ENCODE measurements around the gene TMEM200B.

The TMEM200B gene

GRCh38 chr1:29162476-29163138, 38.9 kb upstream of the TMEM200B start:
- Histone ChIP-seq H3K4me3 (ENCODE audit: insufficient read depth in 1 of 2, low read depth in 1 of 2, low read length in 2 of 2) (no peak overlapping the region), H2BK15ac (ENCODE audit: low read depth, poor library complexity, severe bottlenecking) (no peak overlapping the region), H3K4me1 (ENCODE audit: control insufficient read depth, insufficient read depth, low read depth, low read length) (peaks cover 8% of the 10 kb centered on the region), H3K79me1 (replicated peaks; ENCODE audit: low read length, poor library complexity, severe bottlenecking) (peaks cover 8% of the 10 kb centered on the region), H3K36me3 (ENCODE audit: control insufficient read depth in 1 of 2, insufficient read depth in 2 of 2, low read depth in 1 of 2, low read length in 2 of 2) (peaks cover 26 to 89% of the 10 kb centered on the region in 2 experiments), H4K91ac (ENCODE audit: low read length) (no peak overlapping the region), H2BK5ac (ENCODE audit: low read depth, low read length, poor library complexity, severe bottlenecking) (no peak overlapping the region), H2BK12ac (ENCODE audit: low read length in 2 of 2) (no peak overlapping the region), H3K9ac (ENCODE audit: low read length) (peak overlapping the region; percentile 12), H4K8ac (ENCODE audit: low read length) (no peak overlapping the region), H3K18ac (ENCODE audit: low read depth in 1 of 2, low read length in 2 of 2) (no peak overlapping the region), H3K9me3 (ENCODE audit: control insufficient read depth, low read length) (no peaks in the 10 kb centered on the region), H2BK120ac (ENCODE audit: low read depth, low read length) (no peak overlapping the region), H3K27me3 (ENCODE audit: control insufficient read depth in 1 of 2, insufficient read depth in 1 of 2, low read length in 2 of 2) (no peaks in the 10 kb centered on the region), H3K4me2 (ENCODE audit: low read length, poor library complexity, severe bottlenecking) (no peak overlapping the region), H3K4ac (ENCODE audit: low read depth in 1 of 2, low read length in 2 of 2) (no peak overlapping the region), H3K27ac (ENCODE audit: low read length, poor library complexity, severe bottlenecking) (no peak overlapping the region), H2AFZ (ENCODE audit: low read depth, low read length) (no peak overlapping the region), H3K23ac (ENCODE audit: low read length in 2 of 2) (no peak overlapping the region), H3K14ac (ENCODE audit: low read length in 2 of 2) (no peak overlapping the region), H2AK5ac (ENCODE audit: low read length, severe bottlenecking) (no peak overlapping the region)
- DNase-seq: no peak
- WGBS: 93% methylated on average over 8 of the region's 9 CpGs

- no peak for DNase-seq
- H2AFZ ChIP-seq (ENCODE audit: low read depth, low read length): no peak overlapping the region
- no peaks in the 10 kb centered on the region for H3K27me3 ChIP-seq (ENCODE audit: control insufficient read depth in 1 of 2, insufficient read depth in 1 of 2, low read length in 2 of 2)
- no peak overlapping the region for H2BK5ac ChIP-seq (ENCODE audit: low read depth, low read length, poor library complexity, severe bottlenecking)
- H2AK5ac ChIP-seq (ENCODE audit: low read length, severe bottlenecking): no peak overlapping the region
- H2BK15ac ChIP-seq (ENCODE audit: low read depth, poor library complexity, severe bottlenecking): no peak overlapping the region
- no peak overlapping the region for H3K23ac ChIP-seq (ENCODE audit: low read length in 2 of 2)
- H3K4ac ChIP-seq (ENCODE audit: low read depth in 1 of 2, low read length in 2 of 2): no peak overlapping the region
- H3K4me3 ChIP-seq (ENCODE audit: insufficient read depth in 1 of 2, low read depth in 1 of 2, low read length in 2 of 2): no peak overlapping the region
- H3K18ac ChIP-seq (ENCODE audit: low read depth in 1 of 2, low read length in 2 of 2): no peak overlapping the region
- peaks cover 8% of the 10 kb centered on the region for H3K4me1 ChIP-seq (ENCODE audit: control insufficient read depth, insufficient read depth, low read depth, low read length)
- no peak overlapping the region for H4K91ac ChIP-seq (ENCODE audit: low read length)
- no peaks in the 10 kb centered on the region for H3K9me3 ChIP-seq (ENCODE audit: control insufficient read depth, low read length)
- no peak overlapping the region for H3K14ac ChIP-seq (ENCODE audit: low read length in 2 of 2)
- H3K9ac ChIP-seq (ENCODE audit: low read length): no peak overlapping the region
- no peak overlapping the region for H3K27ac ChIP-seq (ENCODE audit: low read length, poor library complexity, severe bottlenecking)
- 90% methylated on average over 2 of the region's 4 CpGs for WGBS
- H3K36me3 ChIP-seq (ENCODE audit: control insufficient read depth in 1 of 2, insufficient read depth in 2 of 2, low read depth in 1 of 2, low read length in 2 of 2): peaks cover 29 to 89% of the 10 kb centered on the region in 2 experiments
- H3K4me2 ChIP-seq (ENCODE audit: low read length, poor library complexity, severe bottlenecking): no peak overlapping the region
- no peak overlapping the region for H2BK12ac ChIP-seq (ENCODE audit: low read length in 2 of 2)
- H2BK120ac ChIP-seq (ENCODE audit: low read depth, low read length): no peak overlapping the region
- H3K79me1 ChIP-seq (replicated peaks; ENCODE audit: low read length, poor library complexity, severe bottlenecking): peaks cover 8% of the 10 kb centered on the region
- H4K8ac ChIP-seq (ENCODE audit: low read length): no peak overlapping the region
These were observed 38.3 kb upstream of the TMEM200B start for GRCh38 chr1:29162025-29162424.

GRCh38 chr1:29159773-29160172, 36.1 kb upstream of the TMEM200B start:
- Histone ChIP-seq H3K27ac (ENCODE audit: low read length, poor library complexity, severe bottlenecking) (no peak overlapping the region), H3K79me1 (replicated peaks; ENCODE audit: low read length, poor library complexity, severe bottlenecking) (peaks cover 12% of the 10 kb centered on the region), H3K14ac (ENCODE audit: low read length in 2 of 2) (no peak overlapping the region), H2AFZ (ENCODE audit: low read depth, low read length) (no peak overlapping the region), H2BK120ac (ENCODE audit: low read depth, low read length) (no peak overlapping the region), H2BK12ac (ENCODE audit: low read length in 2 of 2) (no peak overlapping the region), H3K4ac (ENCODE audit: low read depth in 1 of 2, low read length in 2 of 2) (no peak overlapping the region), H3K27me3 (ENCODE audit: control insufficient read depth in 1 of 2, insufficient read depth in 1 of 2, low read length in 2 of 2) (no peaks in the 10 kb centered on the region), H3K4me3 (ENCODE audit: insufficient read depth in 1 of 2, low read depth in 1 of 2, low read length in 2 of 2) (no peak overlapping the region), H3K36me3 (ENCODE audit: control insufficient read depth in 1 of 2, insufficient read depth in 2 of 2, low read depth in 1 of 2, low read length in 2 of 2) (peaks cover 35 to 89% of the 10 kb centered on the region in 2 experiments), H3K4me1 (ENCODE audit: control insufficient read depth, insufficient read depth, low read depth, low read length) (peaks cover 7% of the 10 kb centered on the region), H3K4me2 (ENCODE audit: low read length, poor library complexity, severe bottlenecking) (no peak overlapping the region), H2AK5ac (ENCODE audit: low read length, severe bottlenecking) (no peak overlapping the region), H4K91ac (ENCODE audit: low read length) (no peak overlapping the region), H2BK15ac (ENCODE audit: low read depth, poor library complexity, severe bottlenecking) (no peak overlapping the region), H3K23ac (ENCODE audit: low read length in 2 of 2) (no peak overlapping the region), H4K8ac (ENCODE audit: low read length) (no peak overlapping the region), H3K9ac (ENCODE audit: low read length) (no peak overlapping the region), H3K9me3 (ENCODE audit: control insufficient read depth, low read length) (no peaks in the 10 kb centered on the region), H2BK5ac (ENCODE audit: low read depth, low read length, poor library complexity, severe bottlenecking) (no peak overlapping the region), H3K18ac (ENCODE audit: low read depth in 1 of 2, low read length in 2 of 2) (no peak overlapping the region)
- WGBS: 99% methylated on average over 3 of the region's 3 CpGs
- no peak for DNase-seq

- Histone ChIP-seq H3K9ac (ENCODE audit: low read length) (no peak overlapping the region), H2BK15ac (ENCODE audit: low read depth, poor library complexity, severe bottlenecking) (no peak overlapping the region), H3K4me3 (ENCODE audit: insufficient read depth in 1 of 2, low read depth in 1 of 2, low read length in 2 of 2) (no peak overlapping the region), H3K9me3 (ENCODE audit: control insufficient read depth, low read length) (no peaks in the 10 kb centered on the region), H3K18ac (ENCODE audit: low read depth in 1 of 2, low read length in 2 of 2) (no peak overlapping the region), H3K23ac (ENCODE audit: low read length in 2 of 2) (no peak overlapping the region), H3K27me3 (ENCODE audit: control insufficient read depth in 1 of 2, insufficient read depth in 1 of 2, low read length in 2 of 2) (no peaks in the 10 kb centered on the region), H2BK5ac (ENCODE audit: low read depth, low read length, poor library complexity, severe bottlenecking) (no peak overlapping the region), H2AK5ac (ENCODE audit: low read length, severe bottlenecking) (no peak overlapping the region), H3K4me2 (ENCODE audit: low read length, poor library complexity, severe bottlenecking) (no peak overlapping the region), H3K4me1 (ENCODE audit: control insufficient read depth, insufficient read depth, low read depth, low read length) (peaks cover 5% of the 10 kb centered on the region), H3K4ac (ENCODE audit: low read depth in 1 of 2, low read length in 2 of 2) (no peak overlapping the region), H2BK12ac (ENCODE audit: low read length in 2 of 2) (no peak overlapping the region), H3K36me3 (ENCODE audit: control insufficient read depth in 1 of 2, insufficient read depth in 2 of 2, low read depth in 1 of 2, low read length in 2 of 2) (peaks cover 57 to 92% of the 10 kb centered on the region in 2 experiments), H2AFZ (ENCODE audit: low read depth, low read length) (no peak overlapping the region), H4K91ac (ENCODE audit: low read length) (peak overlapping the region; percentile 50), H3K79me1 (replicated peaks; ENCODE audit: low read length, poor library complexity, severe bottlenecking) (peaks cover 24% of the 10 kb centered on the region), H2BK120ac (ENCODE audit: low read depth, low read length) (no peak overlapping the region), H3K14ac (ENCODE audit: low read length in 2 of 2) (no peak overlapping the region), H4K8ac (ENCODE audit: low read length) (no peak overlapping the region), H3K27ac (ENCODE audit: low read length, poor library complexity, severe bottlenecking) (no peak overlapping the region)
- WGBS: 65% methylated on average over 3 of the region's 3 CpGs
- no peak for DNase-seq
These were observed 33.5 kb upstream of the TMEM200B start for GRCh38 chr1:29157269-29157601.
